Skeletal muscle tissue (tissue), 4 donors: ENCODE data around the gene TMEM62. TPM values are rescaled to one million over a fixed set of nuclear protein-coding genes. Genes with fewer than 3 reads are reported as not detected.
A peak's percentile ranks its signal among the peaks of the same experiment; 100 is the strongest.

ENCODE experiments used
- H3K27ac ChIP-seq: one replicate; pipeline ENCODE4 v1.7.0; 2013; ENCODE audit warnings: mild to moderate bottlenecking, low read depth, low read length, inconsistent platforms
- H3K27me3 ChIP-seq, 3 donors: one replicate each; pipeline ENCODE4 v1.7.0; 2013; ENCODE audit warnings: low read length in 3 of 3; ENCODE audit not compliant: control insufficient read depth in 3 of 3, insufficient read depth in 3 of 3
- H3K36me3 ChIP-seq, 3 donors: one replicate each; pipeline ENCODE4 v1.7.0; 2013; ENCODE audit warnings: low read length in 3 of 3; ENCODE audit not compliant: control insufficient read depth in 3 of 3, insufficient read depth in 3 of 3
- H3K4me1 ChIP-seq, 3 donors: one replicate each; pipeline ENCODE4 v1.7.0; 2013; ENCODE audit warnings: low read length in 3 of 3, mild to moderate bottlenecking in 3 of 3; ENCODE audit not compliant: control insufficient read depth in 3 of 3, insufficient read depth in 3 of 3
- H3K4me3 ChIP-seq, 3 donors: one replicate each; pipeline ENCODE4 v1.7.0; 2013; ENCODE audit warnings: low read length in 3 of 3
- H3K9ac ChIP-seq, 3 donors: one replicate each; pipeline ENCODE4 v1.7.0; 2013; ENCODE audit warnings: low read length in 3 of 3, mild to moderate bottlenecking in 3 of 3, moderate library complexity in 2 of 3, low read depth in 1 of 3
- H3K9me3 ChIP-seq, 3 donors: one replicate each; pipeline ENCODE4 v1.7.0; 2013; ENCODE audit warnings: low read length in 3 of 3; ENCODE audit not compliant: control insufficient read depth in 3 of 3
- total RNA-seq: library from RNA; depleted of rRNA; stranded (reverse); fragments of >200 nt; gene quantifications from one replicate; pipeline ENCODE4 v1.2.3, GENCODE V29; 2014
- donor health status: Osteomylitis.

The TMEM62 gene
- 8.4 TPM for total RNA-seq

- no peaks in the 10 kb centered on the region for H3K9me3 ChIP-seq
- peaks cover 6 to 13% (median 8%) of the 10 kb centered on the region in 3 donors for H3K4me1 ChIP-seq
- peak within 1 kb of the TSS; percentile 82 to 91 (median 91) for H3K9ac ChIP-seq
- H3K4me3 ChIP-seq: peak within 1 kb of the TSS; percentile 87 to 92 (median 92)
- H3K27me3 ChIP-seq: no peaks in the 10 kb centered on the region
- peaks cover 14 to 19% (median 16%) of the 10 kb centered on the region in 3 donors for H3K36me3 ChIP-seq
- peak within 1 kb of the TSS; percentile 56 for H3K27ac ChIP-seq
These were observed at the start of gene TMEM62 for GRCh38 chr15:43133430-43134156. Gene TMEM62 (plus strand): TSS chr15:43133586. CDS start chr15:43133803, 217 bp downstream.

- H3K4me1 ChIP-seq: no peaks in the 10 kb centered on the region
- no peak overlapping the region for H3K4me3 ChIP-seq
- H3K27me3 ChIP-seq: no peaks in the 10 kb centered on the region
- H3K36me3 ChIP-seq: peaks cover under 1 to 19% (median 18%) of the 10 kb centered on the region in 3 donors
- no peaks in the 10 kb centered on the region for H3K9me3 ChIP-seq
- no peak overlapping the region for H3K27ac ChIP-seq
- H3K9ac ChIP-seq: no peak overlapping the region
These were observed 47.5 kb upstream of the TMEM62 start for GRCh38 chr15:43085921-43086320.

GRCh38 chr15:43086551-43086950 is 46.8 kb upstream of the TMEM62 start:
- H3K27me3 ChIP-seq: no peaks in the 10 kb centered on the region
- H3K9ac ChIP-seq: no peak overlapping the region
- no peak overlapping the region for H3K4me3 ChIP-seq
- peaks cover 0 to 18% (median 16%) of the 10 kb centered on the region in 3 donors for H3K36me3 ChIP-seq
- H3K9me3 ChIP-seq: no peaks in the 10 kb centered on the region
- H3K4me1 ChIP-seq: no peaks in the 10 kb centered on the region
- no peak overlapping the region for H3K27ac ChIP-seq

GRCh38 chr15:43091859-43092258 is 41.5 kb upstream of the TMEM62 start:
- Histone ChIP-seq H3K27ac (no peak overlapping the region), H3K4me3 (no peak overlapping the region), H3K4me1 (peaks cover 3 to 4% (median 3%) of the 10 kb centered on the region in 3 donors), H3K9ac (no peak overlapping the region), H3K27me3 (no peaks in the 10 kb centered on the region), H3K9me3 (no peaks in the 10 kb centered on the region), H3K36me3 (no peaks in the 10 kb centered on the region)

GRCh38 chr15:43093026-43093425 is 40.4 kb upstream of the TMEM62 start:
- no peak overlapping the region for H3K9ac ChIP-seq
- H3K4me1 ChIP-seq: peaks cover 3 to 4% (median 3%) of the 10 kb centered on the region in 3 donors
- H3K27ac ChIP-seq: no peak overlapping the region

GRCh38 chr15:43094416-43095030 is 38.9 kb upstream of the TMEM62 start:
- Histone ChIP-seq H3K27me3 (no peaks in the 10 kb centered on the region), H3K36me3 (no peaks in the 10 kb centered on the region), H3K27ac (no peak overlapping the region), H3K9ac (no peak overlapping the region), H3K9me3 (no peaks in the 10 kb centered on the region), H3K4me1 (peaks cover 3 to 4% (median 3%) of the 10 kb centered on the region in 3 donors), H3K4me3 (no peak overlapping the region)

More at GRCh38 chr15:43093026-43093425, 40.4 kb upstream of the TMEM62 start:
- H3K36me3 ChIP-seq: no peaks in the 10 kb centered on the region
- H3K9me3 ChIP-seq: no peaks in the 10 kb centered on the region
- no peaks in the 10 kb centered on the region for H3K27me3 ChIP-seq
- no peak overlapping the region for H3K4me3 ChIP-seq

GRCh38 chr15:43095243-43095642 is 38.1 kb upstream of the TMEM62 start:
- Histone ChIP-seq H3K4me1 (peaks cover 3 to 4% (median 3%) of the 10 kb centered on the region in 3 donors), H3K9ac (no peak overlapping the region), H3K27me3 (no peaks in the 10 kb centered on the region), H3K9me3 (no peaks in the 10 kb centered on the region), H3K36me3 (peaks cover 0 to 3% (median 3%) of the 10 kb centered on the region in 3 donors), H3K4me3 (no peak overlapping the region), H3K27ac (no peak overlapping the region)

- Histone ChIP-seq H3K4me3 (no peak overlapping the region), H3K27me3 (no peaks in the 10 kb centered on the region), H3K9me3 (no peaks in the 10 kb centered on the region), H3K36me3 (peaks cover 1 to 6% (median 4%) of the 10 kb centered on the region in 3 donors), H3K9ac (no peak overlapping the region), H3K4me1 (peaks cover 3 to 4% (median 3%) of the 10 kb centered on the region in 3 donors), H3K27ac (no peak overlapping the region)
These were observed 37.6 kb upstream of the TMEM62 start for GRCh38 chr15:43095708-43096347.

- peaks cover 3 to 4% (median 3%) of the 10 kb centered on the region in 3 donors for H3K4me1 ChIP-seq
- peaks cover 4 to 11% (median 5%) of the 10 kb centered on the region in 3 donors for H3K36me3 ChIP-seq
- H3K9ac ChIP-seq: no peak overlapping the region
- H3K9me3 ChIP-seq: no peaks in the 10 kb centered on the region
- H3K27ac ChIP-seq: no peak overlapping the region
- no peak overlapping the region for H3K4me3 ChIP-seq
- no peaks in the 10 kb centered on the region for H3K27me3 ChIP-seq
These were observed 37.0 kb upstream of the TMEM62 start for GRCh38 chr15:43096411-43096810.
